AG08396 (cell line): ENCODE results near the gene HSPA1B.
A peak's percentile ranks its signal among the peaks of the same experiment; 100 is the strongest.
"Not testable (repeated sequence)": the region's sequence is repeated elsewhere in the genome, so short reads cannot be mapped to it uniquely, and the experiment has no call there.

Source experiments
- DNase-seq: peaks from one replicate; pipeline ENCODE4 v3.0.0; 2012; ENCODE audit warnings: low spot score, mixed read lengths

Gene HSPA1B

DNA sequence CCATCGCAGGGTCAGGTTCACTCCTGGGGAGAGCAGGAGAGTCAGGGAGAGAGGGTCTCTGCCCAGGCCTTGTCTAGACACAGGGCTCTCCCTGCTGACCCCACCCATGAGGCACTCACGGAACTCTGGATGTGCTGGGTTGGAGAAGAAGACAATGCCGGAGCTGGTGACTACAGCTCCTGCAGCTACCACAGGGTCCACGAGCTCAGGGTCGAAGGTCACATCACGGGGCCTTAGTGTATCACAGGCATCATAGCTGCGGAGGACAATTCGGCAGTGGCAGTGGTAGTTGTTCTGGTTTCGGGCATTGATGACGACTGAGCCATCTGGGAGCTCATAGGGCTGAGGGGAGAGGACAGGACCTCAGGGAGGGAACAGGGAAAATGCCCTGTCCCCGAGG is 32.4 kb downstream of the HSPA1B start:
- no peak for DNase-seq

DNA sequence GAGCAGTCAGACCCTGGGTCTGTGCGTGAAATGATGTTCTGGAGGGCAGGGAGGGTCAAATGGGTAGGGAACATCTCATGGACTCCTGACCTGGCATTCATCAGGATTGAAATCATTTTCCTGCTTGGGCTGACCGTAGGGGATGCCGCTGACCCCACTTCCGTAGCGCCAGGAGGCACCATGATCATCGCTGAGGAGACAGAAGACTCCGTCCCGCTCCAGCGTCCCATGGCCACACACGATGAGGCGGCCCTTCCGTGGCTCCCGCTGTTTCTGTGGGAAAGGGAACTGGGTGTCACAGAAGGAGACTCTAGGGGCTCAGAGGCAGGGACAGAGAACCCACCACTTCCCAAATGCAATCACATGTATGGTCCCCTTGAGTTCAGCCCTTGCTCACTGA is 32.8 kb downstream of the HSPA1B start:
- DNase-seq: no peak

DNA sequence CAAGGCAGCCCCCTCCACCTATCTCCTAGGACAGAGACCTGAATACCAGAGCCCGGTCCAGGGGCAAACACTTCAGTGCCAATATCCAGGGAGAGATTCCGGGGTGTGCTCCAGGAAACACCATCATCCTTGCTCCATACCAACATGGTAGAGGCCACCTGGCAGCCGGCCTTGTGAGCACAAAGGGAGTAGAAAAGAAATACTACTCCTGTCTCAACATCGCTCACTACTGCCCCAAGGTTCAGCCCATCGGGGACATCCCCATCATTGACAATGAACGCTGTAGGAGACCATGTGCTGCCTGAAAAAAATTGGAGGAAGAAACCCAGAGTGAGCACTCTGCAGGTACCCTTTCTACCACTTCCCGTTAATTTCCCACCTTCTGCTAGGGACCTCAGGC is 33.6 kb downstream of the HSPA1B start:
- no peak for DNase-seq

- no peak for DNase-seq
Measured at GRCh38 chr6:31861919-31862343, 34.4 kb downstream of the HSPA1B start.

- DNase-seq: peak; percentile 100
Measured at GRCh38 chr6:31862344-31863235, 35.1 kb downstream of the HSPA1B start, which contains the start of gene NEU1. Gene NEU1, minus strand, starts transcription at chr6:31862821. Its CDS starts 45 bp downstream, at chr6:31862776.

GRCh38 chr6:31864123-31864562 is 36.6 kb downstream of the HSPA1B start:
- not testable (repeated sequence) for DNase-seq

DNA sequence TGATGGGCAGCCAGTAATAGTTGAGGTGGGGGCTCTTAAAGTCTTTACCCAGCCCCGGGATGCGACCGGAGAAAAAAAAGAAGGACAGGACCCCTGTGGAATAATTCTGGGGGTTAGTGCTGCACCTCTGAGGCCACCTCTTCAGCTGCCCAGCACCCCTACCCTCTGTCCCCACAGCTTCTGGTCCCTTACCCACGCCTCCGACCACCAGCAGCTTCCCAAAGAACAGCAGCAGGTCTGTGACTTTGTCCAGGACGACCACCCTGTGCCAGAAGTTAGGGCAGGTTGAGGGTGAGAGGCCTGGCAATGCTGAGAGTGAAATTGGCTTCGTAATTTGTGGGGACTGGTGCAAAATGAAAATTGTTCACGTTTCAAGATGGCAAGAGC is 37.3 kb downstream of the HSPA1B start:
- DNase-seq: no peak

- no peak for DNase-seq
Measured at GRCh38 chr6:31865205-31866118, 37.9 kb downstream of the HSPA1B start.

- DNase-seq: not testable (repeated sequence)
Measured at GRCh38 chr6:31868658-31868971, 41.1 kb downstream of the HSPA1B start.

- DNase-seq: no peak
Measured at GRCh38 chr6:31869343-31869742, 41.8 kb downstream of the HSPA1B start.

DNA sequence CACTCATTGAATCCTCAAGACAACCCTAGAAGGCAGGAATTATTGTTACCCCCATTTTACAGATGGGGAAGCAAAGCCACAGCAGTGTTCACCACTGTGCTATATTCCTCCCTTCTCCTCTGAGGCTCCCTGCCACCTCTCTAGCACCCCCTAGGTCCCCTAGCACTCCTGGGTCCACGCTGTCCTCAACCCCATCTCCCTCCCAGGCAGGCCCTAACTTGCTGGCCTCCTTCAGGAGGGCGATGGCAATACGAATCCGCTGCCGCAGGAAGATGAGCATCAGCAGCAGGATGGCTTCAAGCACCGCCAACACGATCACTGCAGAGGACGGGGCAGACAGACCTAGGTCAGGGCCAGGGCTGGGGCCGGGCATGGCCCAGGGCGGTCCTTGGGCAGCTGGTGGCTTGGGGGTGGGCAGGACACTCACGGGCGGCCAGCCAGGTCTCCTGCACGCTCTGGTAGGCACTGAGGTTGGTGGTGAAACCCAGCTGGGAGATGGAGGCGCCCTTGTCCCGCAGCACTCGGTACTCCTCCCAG is 42.9 kb downstream of the HSPA1B start:
- DNase-seq: no peak

DNA sequence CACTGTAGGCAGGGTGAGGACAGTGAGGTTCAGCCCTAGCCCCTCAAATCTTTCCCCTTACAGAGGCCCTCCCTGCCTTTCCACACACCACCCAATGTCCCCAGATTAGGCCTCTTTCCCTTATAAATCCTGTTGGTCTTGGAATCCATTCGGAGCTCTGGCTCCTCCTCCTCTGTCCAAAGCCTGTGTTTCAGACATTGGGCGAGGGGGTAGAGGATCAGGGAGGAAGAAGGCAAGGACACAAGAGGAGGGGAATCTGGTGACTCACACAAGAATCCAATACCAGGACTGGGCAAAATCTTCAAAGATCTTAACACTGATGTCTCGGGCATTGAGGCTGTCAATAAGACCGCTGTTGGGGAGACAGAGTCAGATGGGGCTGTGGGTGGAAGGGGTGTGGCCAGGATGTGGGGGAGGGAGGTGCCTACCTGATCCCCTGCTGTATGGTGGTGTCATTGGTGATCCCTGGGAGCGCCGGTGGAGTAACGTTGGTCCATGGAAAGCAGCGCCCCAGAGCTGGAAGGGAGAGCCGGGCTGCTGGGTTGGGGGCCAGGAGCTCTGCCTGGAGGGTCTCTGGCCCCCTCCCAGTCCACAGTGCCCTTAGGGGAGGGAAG is 43.6 kb downstream of the HSPA1B start:
- peak; percentile 40 for DNase-seq

GRCh38 chr6:31874084-31874670 is 46.6 kb downstream of the HSPA1B start:
- DNase-seq: no peak

DNA sequence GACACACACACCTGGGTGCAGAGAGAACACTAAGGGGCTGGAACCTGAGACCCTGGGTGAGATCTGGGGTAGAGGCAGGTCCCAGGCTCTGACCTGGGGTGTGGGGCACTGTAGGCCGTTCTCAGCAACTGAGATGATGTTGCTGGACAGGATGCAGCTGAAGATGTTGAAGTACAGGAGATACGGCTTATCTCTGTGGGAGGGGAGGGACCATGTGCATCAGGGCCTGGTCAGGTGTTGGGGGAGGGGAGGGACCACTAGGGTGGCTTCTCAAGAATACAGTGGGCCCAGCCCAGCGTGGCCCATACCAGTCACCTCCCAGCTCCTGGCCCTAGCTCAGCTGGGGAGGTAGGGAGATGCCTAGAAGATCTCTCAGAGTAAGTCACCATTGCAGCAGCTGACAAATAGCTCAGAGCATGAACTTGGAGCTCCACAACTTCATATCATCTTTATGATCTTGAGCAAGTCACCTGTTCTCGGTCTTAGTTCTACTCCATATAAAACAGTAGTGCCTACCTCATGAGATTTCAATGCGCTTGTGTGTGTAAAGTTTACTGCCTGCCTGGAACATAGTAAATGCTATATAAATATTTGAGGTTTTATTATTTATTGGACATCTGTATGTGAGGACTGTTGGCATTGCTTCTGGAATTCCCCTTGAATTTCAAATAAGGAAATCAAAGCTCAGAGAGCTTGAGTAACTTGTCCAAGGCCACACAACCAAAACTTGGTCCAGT is 47.5 kb downstream of the HSPA1B start:
- no peak for DNase-seq

- DNase-seq: no peak
Measured at GRCh38 chr6:31875877-31876276, 48.3 kb downstream of the HSPA1B start.

DNA sequence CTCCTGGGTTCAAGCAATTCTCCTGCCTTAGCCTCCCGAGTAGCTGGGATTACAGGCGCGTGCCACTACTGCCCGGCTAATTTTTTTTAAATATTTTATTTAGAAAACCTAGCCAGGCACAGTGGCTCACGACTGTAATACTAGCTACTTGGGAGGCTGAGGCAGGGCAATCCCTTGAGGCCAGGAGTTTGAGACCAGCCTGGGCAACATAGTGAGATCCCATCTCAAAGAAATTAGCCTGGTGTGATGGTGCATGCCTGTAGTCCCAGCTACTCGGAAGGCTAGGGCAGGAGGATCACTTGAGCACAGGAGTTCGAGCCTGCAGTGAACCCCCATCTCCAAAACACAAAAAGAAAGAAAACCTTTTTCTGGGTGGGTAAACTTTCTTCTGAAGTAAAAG is 48.8 kb downstream of the HSPA1B start:
- DNase-seq: no peak

DNA sequence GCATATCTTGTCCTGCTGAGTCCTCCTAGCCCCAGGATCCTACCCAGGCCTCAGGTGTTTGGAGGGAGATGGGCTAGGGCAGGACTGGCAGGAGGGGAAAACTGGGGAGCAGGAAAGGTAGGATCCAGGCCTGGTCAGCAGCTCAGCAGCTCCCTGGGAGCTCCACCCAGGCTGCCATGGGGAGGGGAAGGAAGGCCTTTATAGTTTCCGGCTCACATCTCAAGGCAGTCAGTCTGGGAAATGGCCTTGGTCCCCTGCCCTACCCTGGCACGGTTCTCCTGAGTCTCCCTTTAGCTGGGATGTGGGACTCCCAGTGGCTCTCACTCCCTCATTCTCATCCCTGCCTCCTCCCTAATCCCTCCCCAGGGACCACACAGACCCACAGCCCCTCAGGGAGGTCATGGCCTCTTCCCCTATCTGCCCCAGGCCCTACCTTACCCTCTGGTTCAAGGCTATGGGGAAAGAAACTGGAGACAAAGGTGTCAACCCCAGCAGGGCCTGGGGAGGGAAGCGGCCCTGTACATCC is 49.6 kb downstream of the HSPA1B start:
- no peak for DNase-seq

DNA sequence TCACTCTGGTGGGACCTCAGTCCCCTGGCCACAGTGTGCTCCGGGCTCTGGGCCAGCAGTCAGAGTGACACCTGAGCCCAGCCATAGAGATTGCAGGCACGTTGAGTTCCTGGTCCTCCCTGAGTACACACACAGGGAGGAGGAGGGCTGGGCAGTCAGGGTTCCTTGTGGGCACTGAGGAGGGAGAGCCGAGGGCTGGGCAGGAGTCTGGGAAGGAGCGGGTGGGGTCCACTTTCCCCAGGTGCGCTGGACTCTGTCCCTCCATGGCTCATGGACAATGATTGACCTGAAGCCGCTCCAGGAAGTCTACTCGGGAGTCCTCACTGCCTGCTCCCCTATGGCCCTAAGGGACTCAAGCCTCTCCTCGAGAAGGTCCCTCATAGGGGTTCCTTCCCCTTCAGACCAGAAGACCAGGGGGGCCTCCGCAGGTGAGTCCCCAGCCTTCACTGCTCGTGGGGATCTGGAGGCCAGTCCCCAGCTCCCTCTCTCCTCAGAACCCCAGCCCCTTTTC is 50.2 kb downstream of the HSPA1B start:
- DNase-seq: no peak

- no peak for DNase-seq
Measured at GRCh38 chr6:31878222-31878621, 50.7 kb downstream of the HSPA1B start.

DNA sequence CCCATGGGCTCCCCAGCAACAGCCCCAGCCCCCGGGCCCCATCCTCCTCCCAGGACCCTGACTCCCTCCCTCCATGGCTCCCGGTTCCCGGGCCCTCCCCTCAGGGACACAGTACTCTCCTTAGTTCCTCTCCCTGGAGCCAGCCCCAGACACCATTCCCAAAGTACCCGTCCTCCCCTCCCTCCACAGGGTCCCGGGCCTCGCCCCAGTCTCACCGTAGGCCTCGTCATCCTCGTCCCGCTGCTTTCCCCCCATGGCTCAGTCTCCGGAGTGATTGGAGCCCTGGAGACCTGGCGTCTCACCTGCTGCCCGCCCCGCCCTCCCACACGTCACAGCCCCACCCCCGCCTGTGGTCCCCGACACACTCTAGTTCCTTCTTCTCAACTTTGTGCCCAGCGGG is 51.2 kb downstream of the HSPA1B start, which contains the start of gene SLC44A4:
SLC44A4 (minus strand) TSS at position 272 of the 400 bp plus-strand sequence; CDS start at position 255, 17 bp downstream.
- no peak for DNase-seq
